ENCODE data around the gene PDE1C.

Gene PDE1C

GRCh38 chr7:32102432-32102873 is 32.2 kb upstream of the PDE1C start:
- Histone ChIP-seq H4K20me1 (ENCODE audit: insufficient read depth, low read length) (no peaks in the 10 kb centered on the region), H3K4me1 (ENCODE audit: low read length) (no peaks in the 10 kb centered on the region), H2AFZ (ENCODE audit: low read depth, low read length) (no peak overlapping the region), H3K4me3 (ENCODE audit: low read length) (no peak overlapping the region), H3K9ac (ENCODE audit: low read length) (no peak overlapping the region), H3K27me3 (ENCODE audit: low read depth, low read length) (no peaks in the 10 kb centered on the region), H3K4me2 (ENCODE audit: low read length) (no peak overlapping the region), H3K27ac (ENCODE audit: low read length) (no peak overlapping the region), H3K36me3 (replicated peaks; ENCODE audit: low read depth, low read length) (no peaks in the 10 kb centered on the region), H3K79me2 (ENCODE audit: low read length) (no peaks in the 10 kb centered on the region), H3K9me3 (ENCODE audit: insufficient read depth, low read length) (no peaks in the 10 kb centered on the region)
- no peak for TF ChIP-seq CTCF (IDR thresholded peaks at IDR 0.05; ENCODE audit: low read depth, low read length)
- no peak for TF ChIP-seq EZH2phosphoT487 (IDR thresholded peaks at IDR 0.05; ENCODE audit: low read depth)

- no peaks in the 10 kb centered on the region for H3K79me2 ChIP-seq (ENCODE audit: low read length)
- no peak overlapping the region for H3K27ac ChIP-seq (ENCODE audit: low read length)
- H3K27me3 ChIP-seq (ENCODE audit: low read depth, low read length), result no peaks in the 10 kb centered on the region
- no peak overlapping the region for H3K4me2 ChIP-seq (ENCODE audit: low read length)
- no peak overlapping the region for H3K4me3 ChIP-seq (ENCODE audit: low read length)
- no peak overlapping the region for H3K9ac ChIP-seq (ENCODE audit: low read length)
- H3K36me3 ChIP-seq (replicated peaks; ENCODE audit: low read depth, low read length), result no peaks in the 10 kb centered on the region
- no peaks in the 10 kb centered on the region for H3K4me1 ChIP-seq (ENCODE audit: low read length)
- H4K20me1 ChIP-seq (ENCODE audit: insufficient read depth, low read length), result no peaks in the 10 kb centered on the region
- H3K9me3 ChIP-seq (ENCODE audit: insufficient read depth, low read length), result no peaks in the 10 kb centered on the region
- TF ChIP-seq CTCF (IDR thresholded peaks at IDR 0.05; ENCODE audit: low read depth, low read length), result no peak
- TF ChIP-seq EZH2phosphoT487 (IDR thresholded peaks at IDR 0.05; ENCODE audit: low read depth), result no peak
- no peak overlapping the region for H2AFZ ChIP-seq (ENCODE audit: low read depth, low read length)
These were observed 30.2 kb upstream of the PDE1C start for GRCh38 chr7:32100407-32100907.

GRCh38 chr7:32094516-32094915 is 24.3 kb upstream of the PDE1C start:
- H3K9me3 ChIP-seq (ENCODE audit: insufficient read depth, low read length), result no peaks in the 10 kb centered on the region
- no peaks in the 10 kb centered on the region for H4K20me1 ChIP-seq (ENCODE audit: insufficient read depth, low read length)
- H3K9ac ChIP-seq (ENCODE audit: low read length), result no peak overlapping the region
- no peak for TF ChIP-seq EZH2phosphoT487 (IDR thresholded peaks at IDR 0.05; ENCODE audit: low read depth)
- TF ChIP-seq CTCF (IDR thresholded peaks at IDR 0.05; ENCODE audit: low read depth, low read length), result no peak
- H3K36me3 ChIP-seq (replicated peaks; ENCODE audit: low read depth, low read length), result no peaks in the 10 kb centered on the region
- no peaks in the 10 kb centered on the region for H3K4me1 ChIP-seq (ENCODE audit: low read length)
- H2AFZ ChIP-seq (ENCODE audit: low read depth, low read length), result no peak overlapping the region
- no peak overlapping the region for H3K4me3 ChIP-seq (ENCODE audit: low read length)
- H3K27ac ChIP-seq (ENCODE audit: low read length), result no peak overlapping the region
- H3K4me2 ChIP-seq (ENCODE audit: low read length), result no peak overlapping the region
- no peaks in the 10 kb centered on the region for H3K27me3 ChIP-seq (ENCODE audit: low read depth, low read length)
- no peaks in the 10 kb centered on the region for H3K79me2 ChIP-seq (ENCODE audit: low read length)

- Histone ChIP-seq H3K79me2 (ENCODE audit: low read length) (no peaks in the 10 kb centered on the region), H3K4me2 (ENCODE audit: low read length) (no peak overlapping the region), H3K27ac (ENCODE audit: low read length) (no peak overlapping the region), H3K9ac (ENCODE audit: low read length) (no peak overlapping the region), H3K4me3 (ENCODE audit: low read length) (no peak overlapping the region), H3K36me3 (replicated peaks; ENCODE audit: low read depth, low read length) (no peaks in the 10 kb centered on the region), H2AFZ (ENCODE audit: low read depth, low read length) (no peak overlapping the region), H3K9me3 (ENCODE audit: insufficient read depth, low read length) (no peaks in the 10 kb centered on the region), H4K20me1 (ENCODE audit: insufficient read depth, low read length) (no peaks in the 10 kb centered on the region), H3K4me1 (ENCODE audit: low read length) (no peaks in the 10 kb centered on the region), H3K27me3 (ENCODE audit: low read depth, low read length) (no peaks in the 10 kb centered on the region)
- TF ChIP-seq CTCF (IDR thresholded peaks at IDR 0.05; ENCODE audit: low read depth, low read length) (no peak), EZH2phosphoT487 (IDR thresholded peaks at IDR 0.05; ENCODE audit: low read depth) (no peak)
These were observed 23.5 kb upstream of the PDE1C start for GRCh38 chr7:32093415-32094408.

Data from OCI-LY3 (cell line).